HG03064 (cell line): ENCODE data around the gene NDC80.

ENCODE experiments used
- ATAC-seq: cut with Tn5 transposase; IDR thresholded peaks from one replicate; pipeline ENCODE4 v1.9.1; 2021; ENCODE audit warnings: low read depth; ENCODE audit not compliant: unreplicated experiment

The NDC80 gene

GRCh38 chr18:2555895-2556294 is 15.5 kb upstream of the NDC80 start:
- ATAC-seq: no peak

GRCh38 chr18:2557536-2557935 is 13.8 kb upstream of the NDC80 start:
- ATAC-seq: no peak

DNA sequence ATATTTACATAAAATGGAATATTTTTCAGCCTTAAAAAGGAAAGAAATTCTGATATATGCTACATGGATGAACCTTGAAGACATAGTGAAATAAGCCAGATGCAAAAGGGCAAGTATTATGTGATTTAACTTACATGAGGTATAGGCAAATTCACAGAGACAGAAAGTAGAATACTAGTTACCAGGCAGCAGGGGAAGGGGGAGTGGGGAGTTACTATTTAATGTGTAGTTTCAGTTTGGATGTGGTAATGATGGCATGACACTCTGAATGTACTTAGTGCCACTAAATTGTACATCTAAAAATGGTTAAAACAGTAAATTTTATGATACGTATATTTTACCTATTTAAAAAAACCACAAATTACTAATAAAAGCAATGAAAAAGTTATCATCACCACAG is 12.1 kb upstream of the NDC80 start:
- ATAC-seq: no peak

DNA sequence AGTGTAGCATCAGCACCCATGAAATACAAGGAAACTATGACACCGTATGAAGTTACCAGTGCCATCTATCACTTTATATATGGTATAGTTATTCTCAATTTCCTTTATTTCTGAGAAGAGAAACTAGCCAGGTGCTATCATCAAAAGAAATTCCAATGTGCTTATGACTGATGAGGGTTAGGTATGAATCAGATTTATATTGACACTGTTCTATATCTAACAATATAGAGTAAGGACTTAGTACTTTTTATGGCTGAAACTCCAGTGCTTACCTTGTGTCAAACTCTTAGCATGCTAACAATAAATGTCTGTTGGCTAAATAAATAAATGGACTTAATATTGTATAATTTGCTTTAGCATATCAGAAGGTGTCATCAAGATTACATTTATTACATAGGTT is 7.0 kb upstream of the NDC80 start:
- ATAC-seq: no peak

DNA sequence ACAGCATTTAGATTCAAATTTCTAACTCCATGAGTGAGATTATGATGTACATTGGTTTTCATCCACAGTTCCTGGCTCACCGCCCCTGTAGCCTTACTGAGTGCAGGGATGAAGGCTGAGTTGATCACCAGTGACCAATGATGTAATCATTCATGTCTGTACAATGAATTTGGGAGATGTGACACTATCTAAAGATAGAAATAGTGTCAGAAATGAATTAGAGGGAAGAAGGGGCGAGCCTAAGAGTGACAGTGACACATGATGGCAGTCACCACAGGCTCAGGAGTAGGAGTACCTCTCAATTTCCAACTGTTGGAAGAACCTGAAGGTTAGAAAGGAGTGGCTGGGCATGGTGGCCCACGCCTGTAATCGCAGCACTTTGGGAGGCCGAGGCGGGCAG is 3.2 kb upstream of the NDC80 start:
- ATAC-seq: no peak

DNA sequence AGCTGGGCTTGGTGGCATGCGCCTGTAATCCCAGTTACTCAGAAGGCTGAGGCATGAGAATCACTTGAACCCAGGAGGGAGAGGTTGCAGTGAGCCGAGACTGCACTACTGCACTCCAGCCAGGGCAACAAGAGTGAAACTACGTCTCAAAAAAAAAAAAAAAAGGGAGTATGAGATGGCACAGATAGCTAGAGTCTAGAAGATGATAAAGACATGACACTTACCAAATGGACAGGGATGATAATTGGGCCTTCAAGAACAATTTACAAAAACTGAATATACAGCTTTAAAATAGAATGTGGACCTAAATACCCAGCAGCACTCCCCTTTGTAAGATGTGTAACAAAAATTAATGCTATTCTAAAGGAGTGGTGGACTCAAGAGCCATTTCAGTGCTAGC is 2.8 kb upstream of the NDC80 start:
- no peak for ATAC-seq

DNA sequence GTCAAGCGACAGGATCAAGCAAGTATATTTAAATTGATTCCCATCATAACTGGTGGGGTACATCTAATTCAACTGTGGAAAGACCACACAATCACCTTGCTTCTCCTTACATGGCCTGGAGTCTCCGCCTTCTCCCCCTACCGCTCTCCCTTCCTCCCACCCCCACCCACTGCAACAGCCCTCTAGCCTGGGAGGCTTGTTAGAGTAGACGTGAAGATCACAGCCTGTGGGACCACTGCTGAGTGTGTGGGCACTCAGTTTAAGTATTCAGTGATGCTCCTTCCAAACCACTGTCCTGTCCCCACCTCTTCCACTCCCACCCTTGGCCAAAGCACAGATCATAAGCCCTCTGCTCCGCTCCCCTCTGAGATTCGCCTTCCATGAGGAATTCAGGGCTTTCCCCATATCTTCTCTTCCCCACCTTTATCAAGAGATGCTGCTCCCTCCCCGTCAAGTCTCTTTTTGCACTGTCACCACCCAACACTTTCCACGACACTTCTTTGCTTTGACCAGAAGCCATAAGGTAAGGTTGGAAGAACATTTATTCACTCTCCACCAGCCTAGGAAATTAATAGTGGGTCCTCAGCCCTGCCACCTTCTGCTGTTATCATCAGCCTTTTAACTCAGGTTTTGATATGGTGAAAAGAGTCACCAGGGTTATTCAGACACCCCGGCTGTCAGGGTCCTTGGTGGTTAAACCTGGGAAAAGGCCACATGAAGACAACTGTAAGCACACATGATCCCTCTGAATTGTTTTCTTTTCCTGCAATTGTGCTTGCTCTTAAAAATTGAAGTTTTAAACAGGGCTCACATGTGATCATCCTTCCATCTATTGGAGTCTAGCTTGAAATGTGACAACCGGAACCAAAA is 1.8 kb upstream of the NDC80 start:
- no peak for ATAC-seq

DNA sequence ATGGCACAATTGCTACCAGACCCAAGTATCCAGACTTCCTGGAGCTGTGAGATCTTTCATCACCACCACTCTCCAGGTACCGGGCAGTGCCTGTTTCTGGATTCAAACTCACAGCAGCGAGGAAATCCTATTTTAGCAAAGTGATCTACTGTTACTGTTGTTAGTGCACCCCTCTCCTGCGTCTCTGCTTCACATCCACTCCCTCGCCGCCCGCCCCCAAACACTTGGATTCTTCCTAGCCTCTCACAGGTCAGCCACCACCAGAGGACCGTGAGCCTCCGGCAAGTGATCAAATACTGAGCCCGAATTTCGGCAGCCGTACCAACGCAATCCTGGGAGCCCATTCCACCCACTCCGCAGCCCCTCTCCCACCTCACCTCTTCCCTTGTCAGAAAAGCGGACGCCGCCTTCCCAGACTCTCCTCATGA is 571 bp upstream of the NDC80 start:
- peak; percentile 42 for ATAC-seq

- ATAC-seq: no peak
Observed at GRCh38 chr18:2572171-2572569, 813 bp downstream of the NDC80 start.

- no peak for ATAC-seq
Observed at GRCh38 chr18:2572892-2573291, 1.5 kb downstream of the NDC80 start.

DNA sequence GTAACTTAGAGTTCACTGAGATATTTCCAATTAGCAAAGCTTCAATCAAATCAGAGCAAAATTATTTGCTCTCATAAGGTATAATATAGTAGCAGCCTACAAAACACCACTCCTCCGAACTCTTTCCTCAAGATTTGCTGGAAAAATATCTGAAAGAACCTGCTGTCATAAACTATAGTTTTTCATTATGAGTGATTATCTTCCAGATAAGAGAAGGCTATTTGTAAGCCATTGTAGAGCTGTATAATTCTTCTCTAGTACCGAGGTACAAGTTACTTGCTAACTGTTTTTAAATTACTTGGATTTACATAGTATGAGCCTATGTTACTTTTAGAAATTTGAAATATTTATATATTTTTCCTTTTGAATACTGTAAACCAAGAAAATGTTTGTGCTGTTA is 2.1 kb downstream of the NDC80 start:
- no peak for ATAC-seq

GRCh38 chr18:2587788-2588187 is 16.4 kb downstream of the NDC80 start:
- no peak for ATAC-seq

DNA sequence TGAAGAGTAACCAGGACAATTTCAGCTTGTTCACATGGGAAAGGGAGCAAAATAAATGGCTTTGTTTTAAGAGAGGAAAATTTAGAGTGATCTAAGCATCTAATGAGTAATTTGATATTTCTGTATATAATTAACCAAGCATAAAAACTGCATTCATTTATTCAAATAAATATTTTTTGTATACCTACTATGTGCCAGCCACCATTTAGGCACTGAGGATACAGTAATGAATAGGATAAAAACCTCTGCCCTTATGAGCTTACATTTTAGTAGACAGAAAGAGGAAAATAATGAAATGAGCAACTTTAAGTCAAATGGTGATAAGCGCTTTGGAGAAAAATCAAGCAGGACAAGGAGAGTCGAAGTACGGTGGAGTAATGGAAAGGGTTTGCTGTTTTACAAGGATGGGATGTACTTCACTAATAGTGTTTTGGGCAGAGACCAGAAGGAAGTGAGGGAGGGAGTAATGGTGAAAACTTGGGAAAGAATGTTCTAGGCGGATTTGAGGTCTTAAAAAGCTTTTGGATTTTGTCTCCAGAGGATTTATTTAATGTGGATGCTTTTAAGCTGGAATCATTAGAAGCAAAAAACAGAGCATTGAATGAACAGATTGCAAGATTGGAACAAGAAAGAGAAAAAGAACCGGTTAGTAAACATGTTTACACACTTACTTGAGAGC is 17.4 kb downstream of the NDC80 start:
- no peak for ATAC-seq

DNA sequence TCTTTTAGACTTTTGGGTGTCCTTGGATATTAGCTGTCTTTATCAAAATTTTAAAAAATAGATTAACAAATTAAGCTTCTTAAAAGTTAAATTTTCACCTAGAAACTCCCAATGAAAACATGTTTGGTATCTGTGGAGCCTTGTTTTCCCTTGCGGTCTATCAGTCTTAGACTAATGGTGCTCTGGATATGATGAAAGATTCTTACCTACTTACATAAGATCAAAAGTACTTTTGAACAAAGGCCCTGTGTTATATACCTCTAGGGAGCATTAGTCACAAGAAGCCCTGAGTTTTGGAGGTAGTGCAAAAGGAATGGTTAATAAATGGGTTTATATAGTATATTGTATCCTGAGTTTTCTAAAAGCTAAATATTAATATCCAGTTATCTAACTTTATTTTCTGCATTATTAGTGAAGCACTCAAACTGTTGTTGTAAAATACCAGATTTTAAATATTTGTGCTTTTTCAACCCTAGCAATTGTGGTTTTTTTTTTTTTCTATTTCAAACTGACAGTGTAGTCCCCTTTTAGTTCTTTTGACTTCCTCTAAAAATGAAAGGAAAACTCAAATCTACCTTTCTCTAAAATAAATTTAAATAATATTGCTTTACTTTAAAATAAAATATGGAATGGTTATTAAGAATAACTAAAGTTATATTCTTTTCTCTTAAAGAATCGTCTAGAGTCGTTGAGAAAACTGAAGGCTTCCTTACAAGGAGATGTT is 18.1 kb downstream of the NDC80 start:
- ATAC-seq: no peak

DNA sequence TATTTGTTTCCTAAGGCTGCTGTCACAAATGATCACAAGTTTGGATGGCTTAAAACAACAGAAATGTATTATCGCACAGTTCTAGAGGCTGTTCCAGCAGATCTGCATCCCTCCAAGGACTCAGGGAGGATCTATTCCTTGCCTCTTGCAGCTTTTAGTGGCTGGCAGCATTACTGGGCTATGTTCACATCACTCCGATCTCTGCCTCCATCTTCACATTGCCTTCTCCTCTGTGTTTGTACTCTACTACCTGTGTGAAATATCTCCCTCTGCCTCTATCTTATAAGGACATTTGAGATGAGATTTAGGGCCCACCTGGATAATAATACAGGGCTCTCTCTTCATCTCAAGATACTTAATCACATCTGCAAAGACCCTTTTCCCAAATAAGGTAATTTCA is 18.9 kb downstream of the NDC80 start:
- no peak for ATAC-seq

DNA sequence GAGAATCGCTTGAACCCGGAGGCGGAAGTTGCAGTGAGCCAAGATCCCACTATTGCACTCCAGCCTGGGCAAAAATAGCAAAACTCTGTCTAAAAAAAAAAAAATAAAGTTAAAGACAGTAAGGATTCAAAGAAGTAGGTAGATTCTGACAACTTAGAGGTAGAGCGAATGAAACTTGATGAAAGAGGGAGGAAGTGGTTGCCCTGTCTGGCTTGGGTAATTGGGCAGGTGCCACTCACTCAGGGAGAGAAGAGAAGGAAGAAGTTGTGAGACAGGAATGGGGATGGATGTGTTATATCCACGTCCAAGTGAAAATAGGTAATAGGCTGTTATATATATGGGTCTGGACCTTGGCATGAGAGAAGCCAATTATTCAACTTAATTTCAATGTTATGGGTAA is 26.3 kb downstream of the NDC80 start:
- no peak for ATAC-seq

DNA sequence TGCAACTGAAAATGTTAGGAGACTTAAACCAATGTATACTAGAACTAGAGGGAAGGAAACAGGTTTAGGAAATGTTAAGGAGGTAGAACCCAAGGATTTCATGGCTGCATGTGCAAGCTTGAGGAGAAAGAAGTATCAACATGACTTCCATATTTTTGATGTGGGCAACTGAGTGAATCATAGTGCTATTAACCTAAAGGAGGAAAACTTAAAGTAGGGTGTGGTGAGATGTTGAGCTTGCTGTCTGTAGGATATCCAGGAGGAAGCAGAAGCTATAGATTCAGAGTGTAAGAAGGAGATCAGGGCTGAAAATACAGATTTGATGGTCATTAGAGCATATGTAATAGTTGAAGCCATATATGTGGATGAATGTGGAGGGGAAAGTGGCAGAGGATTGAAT is 31.5 kb downstream of the NDC80 start:
- no peak for ATAC-seq

DNA sequence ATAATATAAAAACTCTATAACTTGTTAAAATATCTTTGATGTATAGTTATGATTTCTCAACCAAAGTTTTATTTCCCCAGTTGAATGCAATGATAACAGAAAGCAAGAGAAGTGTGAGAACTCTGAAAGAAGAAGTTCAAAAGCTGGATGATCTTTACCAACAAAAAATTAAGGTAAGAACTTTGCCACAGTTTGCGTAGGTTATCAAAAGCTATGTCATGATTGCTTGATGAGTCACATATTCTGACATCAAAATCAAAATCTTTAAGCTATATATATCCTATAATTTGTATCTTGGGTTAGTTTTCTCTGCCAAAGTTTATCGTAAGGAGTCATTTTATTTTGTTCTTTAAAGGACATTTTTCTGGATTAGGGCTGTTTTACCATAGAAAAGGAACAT is 35.0 kb downstream of the NDC80 start:
- ATAC-seq: no peak

DNA sequence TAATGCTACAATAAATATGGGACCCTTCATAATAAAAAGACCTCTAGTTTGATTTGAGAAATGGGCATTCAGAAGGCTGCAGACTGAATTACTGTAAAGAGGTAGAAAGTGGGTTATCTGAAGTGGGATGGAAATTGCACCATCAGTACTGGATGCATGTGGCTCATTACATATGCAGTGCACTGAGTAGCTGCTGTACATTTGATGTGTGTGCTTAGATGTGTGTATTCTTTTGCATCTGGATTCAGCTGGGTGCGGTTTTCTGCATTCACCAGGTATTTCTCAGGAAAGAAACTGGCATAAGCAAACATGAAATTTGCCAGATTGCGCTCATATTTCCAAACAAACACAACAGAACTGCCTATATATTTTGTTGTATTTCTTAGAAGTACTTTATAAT is 38.2 kb downstream of the NDC80 start:
- no peak for ATAC-seq

DNA sequence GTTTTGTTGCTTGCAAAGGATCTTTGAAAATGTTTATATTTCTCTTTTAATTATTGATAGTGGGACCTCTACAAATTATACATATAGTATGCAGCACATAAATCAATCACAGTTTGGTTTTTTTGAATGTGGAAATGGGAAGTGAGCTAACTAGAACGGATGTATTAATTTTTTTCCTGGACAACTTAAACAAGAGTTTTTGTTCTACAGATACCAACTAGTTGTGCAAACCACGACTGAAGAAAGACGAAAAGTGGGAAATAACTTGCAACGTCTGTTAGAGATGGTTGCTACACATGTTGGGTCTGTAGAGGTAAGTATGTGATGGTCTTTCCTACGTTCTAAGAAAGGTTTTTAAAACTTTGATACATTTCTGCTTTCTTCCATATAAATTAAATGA is 39.2 kb downstream of the NDC80 start:
- no peak for ATAC-seq

DNA sequence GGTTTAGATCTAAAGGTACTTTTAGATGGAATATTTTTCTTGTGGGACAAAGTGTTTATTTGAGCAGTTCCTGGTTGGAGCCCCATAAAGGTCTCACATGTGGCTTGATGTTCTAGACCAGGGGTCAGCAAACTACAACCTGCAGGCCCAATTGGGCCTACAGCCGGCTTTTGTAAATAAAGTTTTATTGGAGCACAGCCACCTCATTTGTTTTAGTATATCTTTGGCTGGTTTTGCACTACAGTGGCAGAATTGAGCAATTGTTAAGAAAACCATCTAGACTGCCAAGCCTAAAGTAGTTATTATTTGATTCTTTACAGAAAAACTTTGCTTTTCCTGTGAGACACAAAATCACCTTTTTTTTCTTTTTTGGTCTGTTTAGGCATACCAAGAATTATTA is 41.6 kb downstream of the NDC80 start:
- no peak for ATAC-seq
